IMR-90 (cell line): Measurements from ENCODE around the gene EIF4G2. TPM values are rescaled to one million over a fixed set of nuclear protein-coding genes. Genes with fewer than 3 reads are reported as not detected.

ENCODE experiments used
- ATAC-seq: fragments of 200-7000 bp; cut with Tn5 transposase; 2 replicates; pipeline ENCODE4 v1.9.1; 2020; ENCODE audit warnings: low read depth, mild to moderate bottlenecking, moderate library complexity
- BruUV-seq: library from RNA; stranded (reverse); fragments of 400-500 nt; replicated peaks from 2 replicates; lab custom pipeline; 2021; lab: Mats Ljungman, UMichigan
- CTCF ChIA-PET: fragments of 300-600 bp; formaldehyde crosslinking; extraction: SDS; loops from one replicate; lab custom pipeline; 2021; ENCODE audit warnings: antibody characterized with exemption; lab: Yijun Ruan, JAX
- POLR2A ChIA-PET: fragments of 300-600 bp; sonication (Branson Sonifier 250); formaldehyde crosslinking; loops from one replicate; lab custom pipeline; 2022; ENCODE audit warnings: antibody characterized with exemption; ENCODE audit not compliant: unreplicated experiment; lab: Charles Lee
- DNase-seq: peaks from one replicate; pipeline ENCODE4 v3.0.0; 2013
- H2AFZ ChIP-seq: replicated peaks from 2 replicates; pipeline ENCODE3; 2013; ENCODE audit warnings: low read length, mild to moderate bottlenecking; ENCODE audit not compliant: poor library complexity
- H2AK5ac ChIP-seq: 2 replicates; pipeline ENCODE4 v1.6.1; 2013; ENCODE audit warnings: low read depth, low read length, inconsistent platforms
- H2AK9ac ChIP-seq: replicated peaks from 2 replicates; pipeline ENCODE3; 2013; ENCODE audit warnings: mild to moderate bottlenecking, low read depth, low read length, moderate library complexity; ENCODE audit not compliant: poor library complexity
- H2BK120ac ChIP-seq: 2 replicates; pipeline ENCODE4 v1.6.1; 2013; ENCODE audit warnings: low read depth, low read length, inconsistent platforms
- H2BK15ac ChIP-seq: 3 replicates; pipeline ENCODE4 v1.6.1; 2013; ENCODE audit warnings: low read depth, low read length, inconsistent platforms
- H2BK20ac ChIP-seq: 2 replicates; pipeline ENCODE4 v1.6.1; 2013; ENCODE audit warnings: low read depth, mild to moderate bottlenecking, inconsistent platforms, low read length, moderate library complexity
- H2BK5ac ChIP-seq: 2 replicates; pipeline ENCODE4 v1.6.1; 2013; ENCODE audit warnings: mild to moderate bottlenecking, low read depth, low read length, inconsistent platforms; ENCODE audit not compliant: poor library complexity, severe bottlenecking
- H3K14ac ChIP-seq: replicated peaks from 2 replicates; pipeline ENCODE4 v1.6.1; 2013; ENCODE audit warnings: low read depth, low read length, inconsistent platforms
- H3K18ac ChIP-seq: 2 replicates; pipeline ENCODE4 v1.6.1; 2013; ENCODE audit warnings: low read depth, low read length, control low read depth
- H3K23ac ChIP-seq: 2 replicates; pipeline ENCODE4 v1.6.1; 2013; ENCODE audit warnings: low read depth, low read length, inconsistent platforms
- H3K27ac ChIP-seq: 2 replicates; pipeline ENCODE4 v1.5.1; 2013; ENCODE audit warnings: mild to moderate bottlenecking, control low read depth, low read length; ENCODE audit not compliant: insufficient read depth
- H3K27me3 ChIP-seq: 2 replicates; pipeline ENCODE4 v1.6.1; 2013; ENCODE audit warnings: low read length; ENCODE audit not compliant: control insufficient read depth, insufficient read depth
- H3K36me3 ChIP-seq: 2 replicates; pipeline ENCODE4 v1.6.1; 2013; ENCODE audit warnings: low read length, mixed read lengths; ENCODE audit not compliant: control insufficient read depth, insufficient read depth
- H3K4ac ChIP-seq: 2 replicates; pipeline ENCODE4 v1.6.1; 2013; ENCODE audit warnings: low read depth, low read length, inconsistent platforms
- H3K4me1 ChIP-seq: 2 replicates; pipeline ENCODE4 v1.6.1; 2013; ENCODE audit warnings: low read length, mixed read lengths; ENCODE audit not compliant: control insufficient read depth, insufficient read depth
- H3K4me2 ChIP-seq: 2 replicates; pipeline ENCODE4 v1.6.1; 2013; ENCODE audit warnings: low read depth, mild to moderate bottlenecking, control low read depth, low read length, moderate library complexity
- H3K4me3 ChIP-seq: 2 replicates; pipeline ENCODE4 v1.5.1; 2013; ENCODE audit warnings: low read depth, mild to moderate bottlenecking, control low read depth, low read length, moderate library complexity; ENCODE audit not compliant: insufficient read depth
- H3K56ac ChIP-seq: 2 replicates; pipeline ENCODE4 v1.6.1; 2013; ENCODE audit warnings: low read length, inconsistent platforms; ENCODE audit not compliant: insufficient read depth; ENCODE audit errors: extremely low read depth
- H3K79me1 ChIP-seq, 2 experiments: 2 replicates each; pipeline ENCODE4 v1.6.1; 2013; ENCODE audit warnings: low read length in 2 of 2, inconsistent platforms in 1 of 2, low read depth in 1 of 2
- H3K9ac ChIP-seq: 2 replicates; pipeline ENCODE4 v1.6.1; 2013; ENCODE audit warnings: low read depth, low read length, control low read depth
- H3K9me1 ChIP-seq: 2 replicates; pipeline ENCODE4 v1.6.1; 2013; ENCODE audit warnings: low read length, inconsistent platforms; ENCODE audit not compliant: insufficient read depth
- H3K9me3 ChIP-seq: 2 replicates; pipeline ENCODE4 v1.6.1; 2013; ENCODE audit warnings: low read length; ENCODE audit not compliant: control insufficient read depth, insufficient read depth
- H4K20me1 ChIP-seq: 2 replicates; pipeline ENCODE4 v1.6.1; 2013; ENCODE audit warnings: low read length, inconsistent platforms; ENCODE audit not compliant: insufficient read depth
- H4K5ac ChIP-seq: 2 replicates; pipeline ENCODE4 v1.6.1; 2013; ENCODE audit warnings: mild to moderate bottlenecking, low read depth, low read length, control low read depth
- H4K8ac ChIP-seq, 2 experiments: 2 replicates each; pipeline ENCODE4 v1.6.1; 2013; ENCODE audit warnings: low read depth in 2 of 2, low read length in 2 of 2, control low read depth in 1 of 2, inconsistent platforms in 1 of 2
- H4K91ac ChIP-seq: 2 replicates; pipeline ENCODE4 v1.6.1; 2013; ENCODE audit warnings: low read depth, low read length, inconsistent platforms; ENCODE audit not compliant: insufficient read depth
- FOS ChIP-seq: fragments of 150-350 bp; IDR thresholded peaks from 2 replicates; pipeline ENCODE4 v1.6.1; 2016; ENCODE audit warnings: low read depth, low read length
- MAZ ChIP-seq: IDR thresholded peaks from 2 replicates; pipeline ENCODE4 v1.6.1; 2012; ENCODE audit warnings: low read depth, mild to moderate bottlenecking, low read length, improper control_type of control experiment, moderate library complexity, borderline replicate concordance
- POLR2A ChIP-seq: IDR thresholded peaks from 2 replicates; pipeline ENCODE4 v1.6.1; 2012; ENCODE audit warnings: mild to moderate bottlenecking, low read depth, low read length
- WGBS, 2 experiments: methylation state at CpG; one replicate each; pipeline versions ENCODE4 v1.1.5 to v1.1.7; 2013; ENCODE audit warnings: missing lambda C conversion rate in 2 of 2; ENCODE audit not compliant: insufficient read length in 1 of 2; ENCODE audit errors: extremely low coverage in 2 of 2; 5-methylcytosine and 5-hydroxymethylcytosine counted together
- dilution Hi-C: fragments of 300-500 bp; cut with HindIII; formaldehyde crosslinking; loops from one replicate; pipeline ENCODE4 v1.14.3; 2018; ENCODE audit warnings: low sequenced_read_pairs; ENCODE audit not compliant: unreplicated experiment
- in situ Hi-C: fragments of 300-500 bp; cut with MboI; formaldehyde crosslinking; loops from 3 replicates; pipeline ENCODE4 v1.14.3; 2019; ENCODE audit warnings: low sequenced_read_pairs, inconsistent platforms, mixed read lengths
- intact Hi-C: fragments of 100-400 bp; cut with micrococcal nuclease; formaldehyde crosslinking; loops from 2 replicates; pipeline ENCODE4 v1.10.0; 2022
- polyA plus RNA-seq, 3 experiments: library from polyadenylated mRNA; depleted of rRNA; stranded (reverse); fragments of >200 nt; gene quantifications; 2 replicates each; pipeline ENCODE4 v1.2.3, GENCODE V29; 2012; ENCODE audit warnings: low replicate concordance in 1 of 3
- total RNA-seq: library from RNA; depleted of rRNA; stranded (reverse); fragments of >200 nt; gene quantifications from 2 replicates; pipeline ENCODE4 v1.2.3, GENCODE V29; 2012
- TF ChIP-seq, protein P1 (sequence below): fragments of 150-350 bp; IDR thresholded peaks from 2 replicates; pipeline ENCODE4 v1.6.1; 2016; ENCODE audit warnings: low read depth, mild to moderate bottlenecking, low read length, moderate library complexity, borderline replicate concordance

EIF4G2 gene
- total and polyA plus RNA-seq, 2 of the 4 experiments (the other 2 are of a cell fraction): 492 to 1,216 TPM

DNA sequence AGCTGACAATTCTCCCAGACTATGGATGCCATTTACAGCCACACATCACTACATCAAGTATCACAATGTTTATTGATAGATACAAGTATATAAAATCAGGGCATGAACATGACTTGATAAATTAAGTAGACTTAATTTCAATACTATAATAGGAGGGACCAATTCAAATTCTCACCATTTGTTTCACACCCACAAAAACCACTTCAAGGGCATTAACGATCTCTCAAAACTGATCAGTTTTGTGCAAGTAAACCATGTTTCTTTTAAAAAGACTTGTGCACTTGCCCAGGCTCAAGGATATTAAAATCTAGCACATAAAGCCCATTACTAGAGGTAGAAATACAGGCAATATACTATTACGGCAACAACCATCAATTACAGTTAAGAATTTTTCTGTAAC is 11.7 kb downstream of the EIF4G2 start:
- H2BK120ac ChIP-seq: no peak overlapping the region
- no peak overlapping the region for H3K14ac ChIP-seq
- ATAC-seq (no peak), DNase-seq (no peak)
- no peak overlapping the region for H3K4me3 ChIP-seq
- H2BK5ac ChIP-seq: no peak overlapping the region
- H3K79me1 ChIP-seq: peaks cover 20 to 25% of the 10 kb centered on the region in 2 experiments
- H4K20me1 ChIP-seq: peaks cover 50% of the 10 kb centered on the region
- intact Hi-C loops (no loop called here), in situ Hi-C loops (loop anchor here (5.0 to 25.0 kb wide), 2 partner anchors 135 to 1465 kb away; no protein-coding TSS in a partner anchor), dilution Hi-C loops (no loop called here)
- H3K4ac ChIP-seq: no peak overlapping the region
- H2BK20ac ChIP-seq: no peak overlapping the region
- CTCF ChIA-PET: interaction anchor here (1.7 kb wide), 1 partner anchor 991 kb away, joined by 5 read pairs; no protein-coding TSS in a partner anchor
- TF ChIP-seq MAZ (no peak), POLR2A (no peak), FOS (no peak)
- TF ChIP-seq, protein P1, sequence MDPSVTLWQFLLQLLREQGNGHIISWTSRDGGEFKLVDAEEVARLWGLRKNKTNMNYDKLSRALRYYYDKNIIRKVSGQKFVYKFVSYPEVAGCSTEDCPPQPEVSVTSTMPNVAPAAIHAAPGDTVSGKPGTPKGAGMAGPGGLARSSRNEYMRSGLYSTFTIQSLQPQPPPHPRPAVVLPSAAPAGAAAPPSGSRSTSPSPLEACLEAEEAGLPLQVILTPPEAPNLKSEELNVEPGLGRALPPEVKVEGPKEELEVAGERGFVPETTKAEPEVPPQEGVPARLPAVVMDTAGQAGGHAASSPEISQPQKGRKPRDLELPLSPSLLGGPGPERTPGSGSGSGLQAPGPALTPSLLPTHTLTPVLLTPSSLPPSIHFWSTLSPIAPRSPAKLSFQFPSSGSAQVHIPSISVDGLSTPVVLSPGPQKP: no peak
- H3K4me2 ChIP-seq: no peak overlapping the region
- no peak overlapping the region for H3K27ac ChIP-seq
- H3K18ac ChIP-seq: no peak overlapping the region
- H3K56ac ChIP-seq: no peak overlapping the region
- POLR2A ChIA-PET: interaction anchor here (1.7 kb wide), 1 partner anchor 57 kb away, joined by 4 read pairs; no protein-coding TSS in a partner anchor
- no peak overlapping the region for H2BK15ac ChIP-seq
- H3K9ac ChIP-seq: no peak overlapping the region
- H3K9me3 ChIP-seq: no peaks in the 10 kb centered on the region
- no TSS peak for BruUV-seq
- no peaks in the 10 kb centered on the region for H3K9me1 ChIP-seq
- H3K23ac ChIP-seq: no peak overlapping the region
- H2AFZ ChIP-seq: no peak overlapping the region
- no peak overlapping the region for H4K91ac ChIP-seq
- H4K8ac ChIP-seq: no peak overlapping the region
- peaks cover 53% of the 10 kb centered on the region for H3K36me3 ChIP-seq
- WGBS, 2 experiments: no CpG with 5 or more reads among the region's 2 CpGs
- no peak overlapping the region for H2AK5ac ChIP-seq
- H3K27me3 ChIP-seq: no peaks in the 10 kb centered on the region
- H4K5ac ChIP-seq: no peak overlapping the region
- no peak overlapping the region for H2AK9ac ChIP-seq
- H3K4me1 ChIP-seq: no peaks in the 10 kb centered on the region
